ENCODE data around the gene TXNRD1. TPM values are rescaled to one million over a fixed set of nuclear protein-coding genes. Genes with fewer than 3 reads are reported as not detected.
A peak's percentile ranks its signal among the peaks of the same experiment; 100 is the strongest.

The TXNRD1 gene
- total and polyA plus RNA-seq, 8 donors, result 19.4 to 208 (median 76.8) TPM

- DNase-seq, result no peak
- intact Hi-C loops (cut with DNase I; ENCODE audit: low total_unique reads), result no loop called here
Observed at GRCh38 chr12:104377514-104377812, 161.9 kb downstream of the TXNRD1 start.

GRCh38 chr12:104378427-104378826 is 162.8 kb downstream of the TXNRD1 start:
- TF ChIP-seq POLR2A (IDR thresholded peaks at IDR 0.05), result no peak
- no peak for TF ChIP-seq POLR2AphosphoS5 (IDR thresholded peaks at IDR 0.05)
- TF ChIP-seq CTCF (IDR thresholded peaks at IDR 0.05), result no peak
- no peak for TF ChIP-seq EP300 (IDR thresholded peaks at IDR 0.05)
- intact Hi-C loops (cut with DNase I; ENCODE audit: low total_unique reads), result no loop called here
- Histone ChIP-seq H3K27me3 (no peaks in the 10 kb centered on the region), H3K4me1 (peaks cover 0 to 11% (median 9%) of the 10 kb centered on the region in 4 donors), H3K36me3 (no peaks in the 10 kb centered on the region), H3K4me3 (no peak overlapping the region), H3K9me3 (peaks cover 0 to 4% (median 0%) of the 10 kb centered on the region in 4 donors), H3K27ac (no peak overlapping the region)
- 86 to 97% (median 94%) methylated on average over 4 of the region's 4 CpGs for WGBS, 5 donors
- DNase-seq, result no peak

More at GRCh38 chr12:104377514-104377812, 161.9 kb downstream of the TXNRD1 start:
- 68 to 85% (median 75%) methylated on average over 5 of the region's 5 CpGs for WGBS, 5 donors
- peaks cover 0 to 4% (median 0%) of the 10 kb centered on the region in 4 donors for H3K9me3 ChIP-seq
- no peak for TF ChIP-seq POLR2AphosphoS5 (IDR thresholded peaks at IDR 0.05)
- TF ChIP-seq CTCF (IDR thresholded peaks at IDR 0.05), result no peak
- TF ChIP-seq POLR2A (IDR thresholded peaks at IDR 0.05), result no peak
- no peak for TF ChIP-seq EP300 (IDR thresholded peaks at IDR 0.05)
- H3K4me3 ChIP-seq, result no peak overlapping the region
- peaks cover 0 to 11% (median 9%) of the 10 kb centered on the region in 4 donors for H3K4me1 ChIP-seq
- H3K27me3 ChIP-seq, result no peaks in the 10 kb centered on the region
- no peak overlapping the region for H3K27ac ChIP-seq
- no peaks in the 10 kb centered on the region for H3K36me3 ChIP-seq

GRCh38 chr12:104381341-104381730 is 165.8 kb downstream of the TXNRD1 start:
- 49 to 62% (median 61%) methylated on average over 2 of the region's 2 CpGs for WGBS, 5 donors

GRCh38 chr12:104381731-104382480 is 166.3 kb downstream of the TXNRD1 start:
- 21 to 26% (median 24%) methylated on average over 16 to 18 of the region's 18 CpGs for WGBS, 5 donors
- peaks cover 0 to 11% (median 9%) of the 10 kb centered on the region in 4 donors for H3K4me1 ChIP-seq
- TF ChIP-seq EP300 (IDR thresholded peaks at IDR 0.05) (no peak), POLR2AphosphoS5 (IDR thresholded peaks at IDR 0.05) (peak in 1 of 3 donors; percentile 47), POLR2A (IDR thresholded peaks at IDR 0.05) (no peak), CTCF (IDR thresholded peaks at IDR 0.05) (peak in 5 of 7 experiments; percentile 79 to 97 (median 92))
- no peak overlapping the region for H3K27ac ChIP-seq
- DNase-seq, result peak; percentile 88 to 92
- no peaks in the 10 kb centered on the region for H3K9me3 ChIP-seq
- intact Hi-C loops (cut with DNase I; ENCODE audit: low total_unique reads), result loop anchor here (5.0 kb wide), 1 partner anchor 495 kb away; no protein-coding TSS in a partner anchor
- H3K36me3 ChIP-seq, result no peaks in the 10 kb centered on the region
- H3K4me3 ChIP-seq, result no peak overlapping the region
- no peaks in the 10 kb centered on the region for H3K27me3 ChIP-seq

More at GRCh38 chr12:104381341-104381730, 165.8 kb downstream of the TXNRD1 start:
- TF ChIP-seq POLR2AphosphoS5 (IDR thresholded peaks at IDR 0.05), result no peak
- no peak overlapping the region for H3K4me3 ChIP-seq
- H3K9me3 ChIP-seq, result no peaks in the 10 kb centered on the region
- intact Hi-C loops (cut with DNase I; ENCODE audit: low total_unique reads), result loop anchor here (5.0 kb wide), 1 partner anchor 496 kb away; no protein-coding TSS in a partner anchor
- H3K4me1 ChIP-seq, result peaks cover 0 to 11% (median 9%) of the 10 kb centered on the region in 4 donors
- DNase-seq, result no peak
- H3K27me3 ChIP-seq, result no peaks in the 10 kb centered on the region
- no peak overlapping the region for H3K27ac ChIP-seq
- no peaks in the 10 kb centered on the region for H3K36me3 ChIP-seq
